Activated CD8-positive, alpha-beta memory T cell treated with anti-CD3 and anti-CD28 coated beads for 1 hour (primary cell): ENCODE results near the gene COMMD4.
"Not testable (repeated sequence)": the region's sequence is repeated elsewhere in the genome, so short reads cannot be mapped to it uniquely, and the experiment has no call there.

Source experiments
- DNase-seq, 2 donors: peaks; one replicate each; pipeline ENCODE4 v3.0.0-alpha.2; 2020; ENCODE audit warnings: low read depth in 1 of 2; ENCODE audit errors: extremely low read depth in 1 of 2

COMMD4 gene

GRCh38 chr15:75329571-75329970 lies 6.3 kb upstream of the COMMD4 start:
- DNase-seq: no peak

- DNase-seq: not testable (repeated sequence)
Observed at GRCh38 chr15:75332093-75332492, 3.8 kb upstream of the COMMD4 start.

- DNase-seq: not testable (repeated sequence)
Observed at GRCh38 chr15:75333654-75334419, 2.0 kb upstream of the COMMD4 start.

DNA sequence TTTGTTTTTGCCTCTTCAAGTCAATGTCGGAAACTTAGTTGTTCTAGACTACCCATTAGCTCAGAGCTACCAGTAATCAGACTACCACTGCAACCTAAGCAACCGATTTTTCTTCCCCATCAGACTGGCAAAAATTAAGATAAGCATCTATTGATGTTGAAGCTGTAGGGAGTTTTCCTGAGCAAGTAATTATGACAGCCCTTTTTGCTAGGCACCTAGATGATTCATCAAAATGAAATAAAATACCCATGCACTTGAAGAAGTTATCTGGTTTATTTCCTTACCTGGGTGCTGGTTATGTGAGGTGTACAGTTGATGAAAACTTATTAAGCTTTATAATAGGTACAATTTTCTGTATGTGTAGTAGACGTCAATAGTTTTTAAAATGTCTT lies 554 bp upstream of the COMMD4 start:
- no peak for DNase-seq

DNA sequence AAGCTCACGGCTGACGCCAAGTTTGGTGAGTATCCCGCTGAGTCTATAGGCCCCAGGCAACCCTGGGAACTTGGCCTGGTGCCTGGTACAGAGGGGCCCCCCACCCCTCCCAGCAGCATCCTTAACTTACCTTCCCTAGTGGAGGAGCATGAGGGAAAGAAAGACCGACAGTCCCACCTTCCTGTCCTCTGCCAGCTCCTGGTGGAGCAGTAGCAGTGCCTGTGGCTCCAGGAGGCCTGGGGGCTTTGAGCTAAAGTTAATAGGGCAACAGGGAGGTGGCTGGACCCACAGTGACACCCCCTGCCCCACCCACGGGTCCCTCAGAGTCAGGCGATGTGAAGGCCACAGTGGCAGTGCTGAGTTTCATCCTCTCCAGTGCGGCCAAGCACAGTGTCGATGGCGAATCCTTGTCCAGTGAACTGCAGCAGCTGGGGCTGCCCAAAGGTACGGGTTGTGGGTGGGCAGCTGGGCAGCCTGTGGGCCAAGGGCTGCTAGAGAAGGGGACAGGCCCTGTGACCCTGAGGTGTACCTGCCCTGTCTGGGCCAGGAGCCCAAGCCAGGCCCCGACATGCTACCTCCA lies 2.9 kb downstream of the COMMD4 start:
- DNase-seq: no peak

DNA sequence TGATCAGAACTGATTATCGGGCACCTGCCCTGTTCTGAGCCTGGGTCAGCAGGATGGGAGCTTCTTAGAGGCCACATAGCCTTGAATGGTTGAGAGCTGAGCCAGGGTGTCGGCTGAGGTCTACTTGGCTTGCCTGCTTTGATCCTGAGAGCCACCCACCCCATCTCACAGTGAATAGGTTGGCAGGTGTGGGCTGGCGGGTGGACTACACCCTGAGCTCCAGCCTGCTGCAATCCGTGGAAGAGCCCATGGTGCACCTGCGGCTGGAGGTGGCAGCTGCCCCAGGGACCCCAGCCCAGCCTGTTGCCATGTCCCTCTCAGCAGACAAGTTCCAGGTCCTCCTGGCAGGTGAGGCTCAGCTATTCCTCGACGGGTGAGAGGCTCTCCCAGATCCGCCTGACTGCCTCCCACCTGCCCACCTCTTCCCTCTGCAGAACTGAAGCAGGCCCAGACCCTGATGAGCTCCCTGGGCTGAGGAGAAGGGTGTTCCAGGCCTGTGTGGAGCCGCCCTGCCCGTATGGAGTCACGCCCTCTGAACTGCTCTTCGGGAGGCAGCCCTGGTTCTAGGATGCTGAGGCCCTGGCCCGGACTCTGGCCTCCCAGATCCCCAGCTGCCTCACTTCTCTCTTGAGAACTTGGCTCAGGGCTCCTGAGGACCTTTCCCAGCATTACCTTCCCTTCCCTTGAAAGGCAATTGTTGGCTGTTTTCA lies 3.8 kb downstream of the COMMD4 start:
- no peak for DNase-seq

- DNase-seq: no peak
Observed at GRCh38 chr15:75342221-75342620, 6.4 kb downstream of the COMMD4 start.

GRCh38 chr15:75343953-75344352 lies 8.1 kb downstream of the COMMD4 start:
- not testable (repeated sequence) for DNase-seq

- no peak for DNase-seq
Observed at GRCh38 chr15:75346796-75347221, 10.9 kb downstream of the COMMD4 start, which contains the start of gene NEIL1. Gene NEIL1 (plus strand): TSS chr15:75347039. CDS start chr15:75348906, 1,867 bp downstream.

DNA sequence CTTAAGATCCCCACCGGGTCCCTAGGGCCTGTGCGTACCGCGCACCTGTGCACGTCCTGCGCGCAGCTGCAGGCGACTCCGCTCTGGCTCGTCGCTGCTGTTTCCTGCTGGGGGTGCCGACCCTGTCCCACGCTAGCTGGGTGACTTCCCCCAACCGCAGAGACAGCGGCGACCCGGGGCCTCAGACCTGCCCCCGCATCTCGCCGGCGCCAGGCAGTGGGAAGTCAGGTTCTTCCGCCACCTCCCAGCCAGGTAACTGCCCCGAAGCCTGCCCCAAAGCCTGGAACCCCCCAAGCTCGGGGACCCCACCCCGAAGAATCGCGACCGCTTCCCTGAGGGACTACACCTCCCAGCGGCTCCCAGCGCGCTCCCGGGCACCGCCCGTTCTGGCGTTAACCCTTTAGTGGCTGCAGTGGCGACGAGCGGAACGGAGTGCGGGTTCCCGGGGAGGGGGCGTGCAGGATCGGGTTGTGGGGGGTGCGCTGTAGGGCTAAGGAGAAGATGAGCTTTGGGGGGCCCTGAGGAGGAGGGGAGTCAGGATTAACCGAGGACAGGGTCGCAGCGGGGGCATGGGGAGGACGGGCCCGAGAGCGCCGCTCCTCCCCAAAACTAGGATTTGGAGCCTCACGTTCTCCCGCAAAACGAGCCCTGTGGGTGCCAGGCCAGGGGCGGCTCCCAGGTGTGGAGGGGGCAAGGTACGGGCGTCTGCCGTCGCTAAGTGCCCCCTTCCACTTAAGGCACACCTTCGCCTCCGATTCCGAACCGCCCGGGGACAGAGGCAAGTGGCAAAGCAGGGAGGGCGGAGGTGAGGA lies 11.6 kb downstream of the COMMD4 start:
- DNase-seq: peak in 1 of 2 donors; percentile 24

DNA sequence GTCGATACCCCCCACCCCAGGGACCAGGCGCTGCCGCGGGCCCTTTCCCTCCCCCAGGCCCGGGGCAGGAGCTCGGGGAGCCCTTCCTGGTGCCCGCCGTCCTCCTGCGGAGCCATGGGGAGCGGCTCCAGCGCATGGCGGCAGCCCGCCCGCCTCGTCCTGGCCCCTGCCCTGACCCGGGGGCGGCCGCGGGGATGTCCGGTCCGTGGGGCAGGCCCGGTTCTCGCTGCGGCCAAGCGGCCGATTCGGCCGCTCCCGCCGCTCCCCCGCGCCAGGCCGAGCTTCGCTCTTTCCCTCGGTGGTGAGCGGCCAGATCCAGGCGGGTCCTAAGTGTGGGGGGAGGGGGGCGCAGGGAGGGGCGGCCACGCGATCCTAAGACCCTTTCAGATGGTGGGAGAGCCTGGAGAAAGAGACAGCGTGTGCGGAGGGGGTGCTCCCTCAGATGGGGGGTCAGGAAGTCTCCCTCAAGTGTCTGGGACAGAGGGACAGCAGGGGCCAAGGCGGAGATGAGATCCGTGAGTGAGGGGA lies 12.2 kb downstream of the COMMD4 start:
- DNase-seq: no peak

DNA sequence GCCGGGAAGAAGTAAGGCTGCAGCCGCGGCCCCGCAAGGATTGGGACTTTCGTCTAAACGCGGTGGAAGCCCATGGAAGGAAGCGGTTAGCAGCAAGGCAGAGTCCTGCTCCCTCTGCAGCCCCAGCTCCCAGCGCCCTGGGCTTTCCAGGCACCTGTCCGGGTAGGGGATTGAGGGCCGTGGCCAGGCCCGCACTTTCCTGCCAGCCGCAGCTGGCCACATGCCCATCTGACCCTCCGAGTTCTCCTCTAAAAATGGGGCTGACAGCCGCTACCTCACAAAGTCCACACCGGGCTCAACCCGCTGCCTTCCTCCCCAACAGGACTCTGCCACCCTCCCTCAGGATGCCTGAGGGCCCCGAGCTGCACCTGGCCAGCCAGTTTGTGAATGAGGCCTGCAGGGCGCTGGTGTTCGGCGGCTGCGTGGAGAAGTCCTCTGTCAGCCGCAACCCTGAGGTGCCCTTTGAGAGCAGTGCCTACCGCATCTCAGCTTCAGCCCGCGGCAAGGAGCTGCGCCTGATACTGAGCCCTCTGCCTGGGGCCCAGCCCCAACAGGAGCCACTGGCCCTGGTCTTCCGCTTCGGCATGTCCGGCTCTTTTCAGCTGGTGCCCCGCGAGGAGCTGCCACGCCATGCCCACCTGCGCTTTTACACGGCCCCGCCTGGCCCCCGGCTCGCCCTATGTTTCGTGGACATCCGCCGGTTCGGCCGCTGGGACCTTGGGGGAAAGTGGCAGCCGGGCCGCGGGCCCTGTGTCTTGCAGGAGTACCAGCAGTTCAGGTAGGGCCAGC lies 12.9 kb downstream of the COMMD4 start:
- DNase-seq: no peak

DNA sequence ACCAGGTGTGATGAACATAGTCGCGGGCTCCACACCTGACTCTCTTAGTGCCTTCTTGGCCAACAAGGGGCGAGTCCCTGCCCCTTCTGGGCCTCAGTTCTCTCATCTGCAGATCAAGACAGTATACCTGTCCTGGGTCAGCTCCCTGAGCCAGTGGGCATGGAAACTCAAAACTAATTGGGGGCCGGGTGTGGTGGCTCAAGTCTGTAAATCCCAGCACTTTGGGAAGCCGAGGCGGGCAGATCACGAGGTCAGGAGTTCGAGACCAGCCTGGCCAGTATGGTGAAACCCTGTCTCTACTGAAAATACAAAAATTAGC lies 13.4 kb downstream of the COMMD4 start:
- DNase-seq: not testable (repeated sequence)

DNA sequence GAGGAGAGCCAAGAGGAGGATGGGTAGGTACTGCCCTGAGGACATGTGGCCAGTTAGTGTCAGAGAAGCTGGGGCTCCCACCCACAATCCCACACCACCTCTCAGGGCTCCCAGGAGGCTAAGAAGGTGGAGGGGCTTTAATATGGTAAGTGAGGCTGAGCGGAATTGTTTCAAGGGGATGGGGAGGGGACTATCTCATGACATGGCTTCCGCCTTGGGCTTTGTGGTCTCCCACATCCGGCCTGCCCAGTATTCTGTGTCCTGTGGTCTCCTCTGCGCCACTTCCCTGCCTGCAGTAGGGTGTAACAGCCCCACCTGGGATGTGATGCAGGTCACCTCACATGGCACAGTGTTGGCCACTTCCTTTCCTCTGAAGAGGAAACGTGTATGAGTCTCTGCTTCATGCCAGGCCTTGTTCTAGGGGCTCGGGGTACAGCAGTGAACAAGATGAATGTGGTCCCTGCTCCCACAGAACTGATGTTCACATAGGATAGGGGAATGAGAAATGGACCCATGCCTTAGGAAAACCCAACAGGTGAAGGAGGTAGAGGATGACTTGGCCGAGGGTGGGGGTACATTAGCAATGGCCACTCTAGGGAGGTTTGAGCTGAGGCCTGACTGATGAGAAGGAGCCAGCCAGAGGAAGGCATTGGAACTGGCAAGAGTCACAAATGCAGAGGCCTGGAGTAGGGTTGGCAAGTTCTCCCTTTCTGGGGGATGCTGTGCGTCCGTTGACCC lies 14.2 kb downstream of the COMMD4 start:
- peak; percentile 46 to 55 for DNase-seq

DNA sequence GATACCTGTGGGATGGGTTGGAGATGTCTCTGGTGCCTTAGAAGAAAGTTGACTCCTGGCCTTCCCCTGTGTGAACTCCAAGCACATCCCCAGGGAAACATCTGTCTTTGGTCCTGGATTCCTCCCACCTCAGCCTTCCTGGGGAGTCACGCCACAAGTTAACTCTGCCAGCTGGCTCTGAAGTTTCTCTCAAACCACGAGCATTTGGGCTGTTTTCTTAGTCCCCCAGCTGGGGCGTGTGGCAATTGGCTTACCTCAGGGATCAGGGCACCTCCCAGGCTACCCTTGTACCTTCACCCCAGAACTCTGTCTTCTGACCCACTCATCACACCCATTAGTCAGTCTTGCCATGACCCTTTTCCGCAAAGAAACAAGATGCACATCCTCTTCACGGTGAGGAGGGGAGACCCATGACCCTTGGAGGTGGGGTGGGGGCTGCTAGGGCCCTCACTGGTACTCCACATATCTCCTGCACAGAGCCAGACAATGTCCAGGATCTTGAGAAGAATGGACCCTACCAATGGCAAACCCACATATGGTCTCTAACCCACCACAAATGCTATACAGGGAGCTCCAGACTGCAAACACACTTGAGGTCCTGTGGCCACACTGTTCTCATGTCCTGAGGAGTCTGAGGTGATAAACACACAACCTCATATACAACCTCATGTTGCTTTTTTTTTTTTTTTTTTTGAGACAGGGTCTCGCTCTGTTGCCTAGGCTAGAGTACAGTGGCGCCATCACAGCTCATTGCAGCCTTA lies 14.9 kb downstream of the COMMD4 start:
- DNase-seq: no peak

GRCh38 chr15:75352186-75353080 lies 16.6 kb downstream of the COMMD4 start:
- DNase-seq: no peak

- DNase-seq: no peak
Observed at GRCh38 chr15:75353604-75354003, 17.7 kb downstream of the COMMD4 start.

DNA sequence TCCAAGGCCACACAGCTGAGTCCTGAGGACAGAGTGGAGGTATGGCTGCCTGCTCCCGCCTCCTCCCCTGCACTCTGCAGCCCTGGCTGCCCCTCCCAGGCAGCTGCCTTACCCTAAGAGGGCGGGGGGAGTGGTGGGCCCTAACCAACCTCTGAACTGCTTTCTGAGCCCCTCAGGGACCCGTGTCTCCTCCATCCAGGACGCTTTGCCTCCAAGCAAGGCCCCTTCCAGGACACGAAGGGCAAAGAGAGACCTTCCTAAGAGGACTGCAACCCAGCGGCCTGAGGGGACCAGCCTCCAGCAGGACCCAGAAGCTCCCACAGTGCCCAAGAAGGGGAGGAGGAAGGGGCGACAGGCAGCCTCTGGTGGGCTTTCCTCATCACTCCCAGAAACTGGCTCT lies 18.6 kb downstream of the COMMD4 start:
- DNase-seq: no peak
